Measurements from ENCODE around the gene SIK2. TPM values are rescaled to one million over a fixed set of nuclear protein-coding genes. Genes with fewer than 3 reads are reported as not detected.
A peak's percentile ranks its signal among the peaks of the same experiment; 100 is the strongest.

SIK2 gene
- total RNA-seq, 1 donor from 2014 or later = 16.3 TPM

DNA sequence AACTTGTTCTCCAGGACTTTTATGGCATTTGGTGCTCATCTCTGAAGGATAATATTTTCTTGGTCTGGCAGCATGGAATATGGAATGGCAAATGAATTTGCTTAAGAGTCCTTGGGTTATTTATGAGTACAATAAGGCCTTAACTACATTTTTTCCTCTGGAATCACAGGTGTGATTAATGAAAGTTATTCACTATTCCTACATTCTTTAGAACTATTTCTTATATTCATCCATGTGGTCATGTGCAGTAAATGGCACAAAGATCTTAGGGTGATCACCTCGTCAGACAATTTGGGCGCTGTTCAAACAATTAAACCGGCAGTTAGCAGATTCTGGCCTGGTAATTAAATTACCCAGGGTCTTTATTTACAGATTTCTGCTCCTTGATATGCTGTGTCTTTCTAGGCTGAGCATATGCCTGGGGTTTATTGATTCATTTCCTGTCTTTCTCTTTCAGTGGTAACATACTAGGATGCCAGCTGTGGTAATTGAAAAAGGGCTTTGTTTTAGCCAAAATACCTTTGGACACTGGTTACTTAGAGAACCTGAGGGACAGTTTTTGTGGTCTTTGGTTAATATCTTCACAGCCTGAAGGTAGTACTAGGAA lies 31.6 kb downstream of the SIK2 start:
- Mint-ChIP-seq H3K4me3 (no peak overlapping the region), H3K36me3 (peaks cover 13% of the 10 kb centered on the region), H3K4me1 (peaks cover 39% of the 10 kb centered on the region), H3K27me3 (ENCODE audit: insufficient read depth, low read depth) (no peaks in the 10 kb centered on the region), H3K27ac (no peak overlapping the region), H3K9me3 (no peaks in the 10 kb centered on the region)
- peaks cover 11% of the 10 kb centered on the region for H3F3A ChIP-seq (ENCODE audit: low read depth)
- peaks cover 50% of the 10 kb centered on the region for H3K4me1 ChIP-seq
- H3K9ac ChIP-seq = no peak overlapping the region
- H3K36me3 ChIP-seq = peaks cover 3% of the 10 kb centered on the region
- TF ChIP-seq EZH2phosphoT487 (IDR thresholded peaks at IDR 0.05) = no peak
- TF ChIP-seq EZH2 (IDR thresholded peaks at IDR 0.05) = no peak
- TF ChIP-seq CTCF (IDR thresholded peaks at IDR 0.05) = no peak
- H4K20me1 ChIP-seq (ENCODE audit: low read depth) = no peaks in the 10 kb centered on the region
- no peak overlapping the region for H3K27ac ChIP-seq
- no peak overlapping the region for H2AFZ ChIP-seq (replicated peaks)
- peak overlapping the region; percentile 21 for H3K4me2 ChIP-seq
- no peak overlapping the region for H3K4me3 ChIP-seq
- peaks cover 3% of the 10 kb centered on the region for H3K79me2 ChIP-seq (ENCODE audit: low read depth)
- H3K27me3 ChIP-seq = no peaks in the 10 kb centered on the region
- H3K9me3 ChIP-seq (ENCODE audit: low read depth) = no peaks in the 10 kb centered on the region
- no peak for DNase-seq (ENCODE audit: low spot score)

DNA sequence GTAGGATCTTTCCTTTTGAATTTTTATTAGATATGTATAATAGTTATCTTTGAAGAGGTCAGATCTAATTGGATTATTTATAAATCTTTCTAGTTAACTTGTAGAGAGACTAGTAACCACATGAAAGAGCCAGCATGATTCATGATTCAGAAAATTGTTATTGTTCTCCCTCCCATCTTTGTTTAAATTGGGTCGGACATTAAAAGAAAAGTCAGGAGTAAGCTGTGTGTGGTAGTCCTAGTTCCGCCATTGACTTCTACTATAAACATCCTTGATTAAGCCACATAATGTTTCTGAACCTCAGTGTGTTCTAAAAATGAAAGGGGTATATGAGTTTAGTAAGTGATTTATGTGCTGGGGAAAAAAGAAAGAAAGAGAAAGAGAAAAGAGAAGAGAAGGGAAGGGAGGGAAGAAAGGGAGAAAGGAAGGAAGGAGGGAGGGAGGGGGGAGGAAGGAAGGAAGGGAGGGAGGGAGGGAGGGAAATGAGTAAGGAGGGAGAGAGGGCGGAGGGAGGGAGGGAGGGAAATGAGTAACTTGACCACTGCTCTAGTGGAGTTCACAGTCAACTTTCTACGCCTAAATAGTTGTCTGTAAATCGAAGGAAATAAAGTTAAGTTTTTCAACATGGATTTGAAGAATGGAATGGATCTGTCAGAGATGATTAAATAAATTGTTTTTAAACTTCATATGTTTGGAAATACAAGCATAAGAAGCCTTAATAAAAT lies 32.9 kb downstream of the SIK2 start:
- Mint-ChIP-seq H3K4me1 (peaks cover 45% of the 10 kb centered on the region), H3K9me3 (no peaks in the 10 kb centered on the region), H3K27ac (no peak overlapping the region), H3K4me3 (no peak overlapping the region), H3K36me3 (peaks cover 13% of the 10 kb centered on the region), H3K27me3 (ENCODE audit: insufficient read depth, low read depth) (no peaks in the 10 kb centered on the region)
- no peak for DNase-seq (ENCODE audit: low spot score)
- Histone ChIP-seq H3F3A (ENCODE audit: low read depth) (peaks cover 11% of the 10 kb centered on the region), H3K36me3 (peaks cover 3% of the 10 kb centered on the region), H3K27ac (no peak overlapping the region), H3K27me3 (no peaks in the 10 kb centered on the region), H3K9me3 (ENCODE audit: low read depth) (no peaks in the 10 kb centered on the region), H2AFZ (replicated peaks) (no peak overlapping the region), H3K4me3 (no peak overlapping the region), H4K20me1 (ENCODE audit: low read depth) (no peaks in the 10 kb centered on the region), H3K9ac (no peak overlapping the region), H3K4me2 (no peak overlapping the region), H3K79me2 (ENCODE audit: low read depth) (peaks cover 7% of the 10 kb centered on the region), H3K4me1 (peaks cover 60% of the 10 kb centered on the region)
- TF ChIP-seq CTCF (IDR thresholded peaks at IDR 0.05) (no peak), EZH2phosphoT487 (IDR thresholded peaks at IDR 0.05) (no peak), EZH2 (IDR thresholded peaks at IDR 0.05) (no peak)

- peaks cover 56% of the 10 kb centered on the region for H3K4me1 ChIP-seq
- Mint-ChIP-seq H3K27me3 (ENCODE audit: insufficient read depth, low read depth) (no peaks in the 10 kb centered on the region), H3K27ac (peak overlapping the region; percentile 16), H3K4me3 (no peak overlapping the region), H3K36me3 (peaks cover 15% of the 10 kb centered on the region), H3K9me3 (no peaks in the 10 kb centered on the region), H3K4me1 (peaks cover 45% of the 10 kb centered on the region)
- no peaks in the 10 kb centered on the region for H4K20me1 ChIP-seq (ENCODE audit: low read depth)
- no peak overlapping the region for H3K4me3 ChIP-seq
- H3K27me3 ChIP-seq = no peaks in the 10 kb centered on the region
- peaks cover 3% of the 10 kb centered on the region for H3K36me3 ChIP-seq
- no peak overlapping the region for H3K27ac ChIP-seq
- H3F3A ChIP-seq (ENCODE audit: low read depth) = peaks cover 11% of the 10 kb centered on the region
- DNase-seq (ENCODE audit: low spot score) = no peak
- TF ChIP-seq EZH2 (IDR thresholded peaks at IDR 0.05) = no peak
- no peak for TF ChIP-seq CTCF (IDR thresholded peaks at IDR 0.05)
- no peak for TF ChIP-seq EZH2phosphoT487 (IDR thresholded peaks at IDR 0.05)
- no peak overlapping the region for H2AFZ ChIP-seq (replicated peaks)
- H3K4me2 ChIP-seq = no peak overlapping the region
- peaks cover 9% of the 10 kb centered on the region for H3K79me2 ChIP-seq (ENCODE audit: low read depth)
- H3K9me3 ChIP-seq (ENCODE audit: low read depth) = no peaks in the 10 kb centered on the region
- no peak overlapping the region for H3K9ac ChIP-seq
Observed at GRCh38 chr11:111635706-111636045, 33.4 kb downstream of the SIK2 start.
